ENCODE measurements around the gene C19orf67. TPM values are rescaled to one million over a fixed set of nuclear protein-coding genes. Genes with fewer than 3 reads are reported as not detected.

The C19orf67 gene
- total and polyA plus RNA-seq, 2 experiments from 2014 or later, result not detected

- no peak for TF ChIP-seq ZNF462 (CRISPR knock-in tag; IDR thresholded peaks at IDR 0.05)
- peak; percentile 35; the same call in 1 of the 2 replicates for TF ChIP-seq POLR2AphosphoS5 (IDR thresholded peaks at IDR 0.05; ENCODE audit: low read depth)
- no peak for TF ChIP-seq EZH2 (IDR thresholded peaks at IDR 0.05; ENCODE audit: low read depth, unreplicated experiment)
- TF ChIP-seq EZH2phosphoT487 (IDR thresholded peaks at IDR 0.05; ENCODE audit: unreplicated experiment), result no peak
- TF ChIP-seq NANOG (IDR thresholded peaks at IDR 0.05; ENCODE audit: borderline replicate concordance), result no peak
- TF ChIP-seq ZNF331 (CRISPR knock-in tag; IDR thresholded peaks at IDR 0.05; ENCODE audit: low read depth), result no peak
- TF ChIP-seq JUNB (IDR thresholded peaks at IDR 0.05; ENCODE audit: unreplicated experiment), result no peak
- no peak for TF ChIP-seq ZNF114 (CRISPR knock-in tag; IDR thresholded peaks at IDR 0.05)
- TF ChIP-seq CREB1 (CRISPR knock-in tag; IDR thresholded peaks at IDR 0.05; ENCODE audit: low read depth), result peak; percentile 82
- TF ChIP-seq, protein P1, sequence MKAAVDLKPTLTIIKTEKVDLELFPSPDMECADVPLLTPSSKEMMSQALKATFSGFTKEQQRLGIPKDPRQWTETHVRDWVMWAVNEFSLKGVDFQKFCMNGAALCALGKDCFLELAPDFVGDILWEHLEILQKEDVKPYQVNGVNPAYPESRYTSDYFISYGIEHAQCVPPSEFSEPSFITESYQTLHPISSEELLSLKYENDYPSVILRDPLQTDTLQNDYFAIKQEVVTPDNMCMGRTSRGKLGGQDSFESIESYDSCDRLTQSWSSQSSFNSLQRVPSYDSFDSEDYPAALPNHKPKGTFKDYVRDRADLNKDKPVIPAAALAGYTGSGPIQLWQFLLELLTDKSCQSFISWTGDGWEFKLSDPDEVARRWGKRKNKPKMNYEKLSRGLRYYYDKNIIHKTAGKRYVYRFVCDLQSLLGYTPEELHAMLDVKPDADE (IDR thresholded peaks at IDR 0.05), result peak; percentile 98
- TF ChIP-seq STAT1 (IDR thresholded peaks at IDR 0.05; ENCODE audit: unreplicated experiment), result no peak
Measured at GRCh38 chr19:14080887-14081796, 4.4 kb downstream of the C19orf67 start (continued).
